GM23338 (cell line): ENCODE data around the gene LCLAT1. TPM values are rescaled to one million over a fixed set of nuclear protein-coding genes. Genes with fewer than 3 reads are reported as not detected.

Experiments used
- ATAC-seq: fragments of 200-7000 bp; cut with Tn5 transposase; 3 replicates; pipeline ENCODE4 v1.9.1; 2020
- DNase-seq: peaks from one replicate; pipeline ENCODE4 v3.0.0-alpha.2; 2015; ENCODE audit warnings: low spot score
- H2AFZ ChIP-seq: fragments of 200-600 bp; sonication (generic); 2 replicates; pipeline ENCODE4 v1.8.0; 2016; ENCODE audit warnings: antibody characterized with exemption, mild to moderate bottlenecking, moderate library complexity
- H3F3A ChIP-seq: fragments of 200-600 bp; sonication (generic); replicated peaks from 2 replicates; pipeline ENCODE4 v1.8.0; 2017; ENCODE audit warnings: antibody characterized with exemption, mixed run types, low read depth
- H3K27ac ChIP-seq: fragments of 200-600 bp; sonication (generic); 2 replicates; pipeline ENCODE4 v1.6.1; 2016; ENCODE audit warnings: low read depth
- H3K27me3 ChIP-seq: fragments of 200-600 bp; sonication (generic); 2 replicates; pipeline ENCODE4 v1.8.0; 2016; ENCODE audit warnings: mild to moderate bottlenecking, mixed run types, moderate library complexity; ENCODE audit not compliant: insufficient read depth
- H3K36me3 ChIP-seq: fragments of 200-600 bp; sonication (generic); 2 replicates; pipeline ENCODE4 v1.8.0; 2016; ENCODE audit warnings: mild to moderate bottlenecking; ENCODE audit not compliant: insufficient read depth
- H3K4me1 ChIP-seq: fragments of 200-600 bp; sonication (generic); 2 replicates; pipeline ENCODE4 v1.8.0; 2016; ENCODE audit warnings: mild to moderate bottlenecking, moderate library complexity; ENCODE audit not compliant: insufficient read depth
- H3K4me2 ChIP-seq: fragments of 200-600 bp; sonication (generic); 2 replicates; pipeline ENCODE4 v1.7.1; 2017; ENCODE audit warnings: mixed run types
- H3K4me3 ChIP-seq: fragments of 200-600 bp; sonication (generic); 2 replicates; pipeline ENCODE4 v1.6.1; 2016; ENCODE audit warnings: mixed run types
- H3K79me2 ChIP-seq: fragments of 200-600 bp; sonication (generic); replicated peaks from 2 replicates; pipeline ENCODE4 v1.8.0; 2017; ENCODE audit warnings: mild to moderate bottlenecking; ENCODE audit not compliant: insufficient read depth
- H3K9me2 ChIP-seq: fragments of 200-600 bp; sonication (generic); 2 replicates; pipeline ENCODE4 v1.8.0; 2017; ENCODE audit not compliant: insufficient read depth
- H4K20me1 ChIP-seq: fragments of 200-600 bp; sonication (generic); replicated peaks from 2 replicates; pipeline ENCODE4 v1.8.0; 2017; ENCODE audit warnings: mild to moderate bottlenecking; ENCODE audit not compliant: insufficient read depth
- H3K27ac Mint-ChIP-seq: 2 replicates; pipeline ENCODE4 v1.8.0; 2020; ENCODE audit warnings: inconsistent platforms, mild to moderate bottlenecking, moderate library complexity, mixed read lengths
- H3K27me3 Mint-ChIP-seq: 3 replicates; pipeline ENCODE4 v1.8.0; 2022; ENCODE audit warnings: low read depth, mild to moderate bottlenecking, moderate library complexity, mixed read lengths, inconsistent platforms; ENCODE audit not compliant: insufficient read depth, poor library complexity
- H3K36me3 Mint-ChIP-seq: 3 replicates; pipeline ENCODE4 v1.8.0; 2021; ENCODE audit warnings: low read depth, mild to moderate bottlenecking, inconsistent platforms, moderate library complexity, mixed read lengths
- H3K4me1 Mint-ChIP-seq: 3 replicates; pipeline ENCODE4 v1.8.0; 2020; ENCODE audit warnings: mild to moderate bottlenecking, inconsistent platforms, mixed read lengths
- H3K4me3 Mint-ChIP-seq: 3 replicates; pipeline ENCODE4 v1.8.0; 2021; ENCODE audit warnings: moderate library complexity, mild to moderate bottlenecking, inconsistent platforms, mixed read lengths
- H3K9me3 Mint-ChIP-seq: 3 replicates; pipeline ENCODE4 v1.8.0; 2020; ENCODE audit warnings: moderate library complexity, mild to moderate bottlenecking, inconsistent platforms, mixed read lengths
- CREB1 ChIP-seq: fragments of 250-450 bp; sonication (Bioruptor Pico); IDR thresholded peaks from 2 replicates; pipeline ENCODE4 v1.5.0; 2020; ENCODE audit warnings: low read depth, mild to moderate bottlenecking, moderate library complexity
- CTCF ChIP-seq, 2 experiments: fragments of 200-600 bp in 1 of 2; sonication (generic) in 1 of 2; conservative IDR thresholded peaks; 2 replicates each; pipeline versions ENCODE4 v1.5.1 to v1.6.1; 2016 to 2017; ENCODE audit warnings: antibody characterized with exemption in 2 of 2, low read depth in 2 of 2, mild to moderate bottlenecking in 2 of 2, moderate library complexity in 1 of 2
- ETS1 ChIP-seq: IDR thresholded peaks from 2 replicates; pipeline ENCODE4 v1.6.1; 2016; ENCODE audit warnings: antibody characterized with exemption
- EZH2phosphoT487 ChIP-seq: fragments of 200-600 bp; sonication (generic); IDR thresholded peaks from one replicate; pipeline ENCODE4 v1.8.1; 2018; ENCODE audit warnings: antibody characterized with exemption; ENCODE audit not compliant: unreplicated experiment
- JUNB ChIP-seq: IDR thresholded peaks from one replicate; pipeline ENCODE4 v1.6.1; 2016; ENCODE audit warnings: antibody characterized with exemption; ENCODE audit not compliant: unreplicated experiment
- NANOG ChIP-seq: IDR thresholded peaks from 2 replicates; pipeline ENCODE4 v1.6.1; 2016; ENCODE audit warnings: antibody characterized with exemption, borderline replicate concordance
- POLR2AphosphoS5 ChIP-seq: IDR thresholded peaks from 2 replicates; pipeline ENCODE4 v1.6.1; 2016; ENCODE audit warnings: antibody characterized with exemption, low read depth
- ZNF331 ChIP-seq: fragments of 250-450 bp; sonication (Bioruptor Pico); IDR thresholded peaks from 2 replicates; pipeline ENCODE4 v1.5.0; 2020; ENCODE audit warnings: low read depth, mild to moderate bottlenecking, moderate library complexity
- polyA plus RNA-seq: library from polyadenylated mRNA; unstranded; fragments of >200 nt; fragmentation: Nextera tagmentation; extraction: Ambion mirVana; gene quantifications from 2 replicates; pipeline ENCODE4 v1.2.1, GENCODE V29; 2016
- total RNA-seq: library from RNA; depleted of rRNA; stranded (reverse); fragments of >200 nt; shearing (Covaris generic); gene quantifications from 2 replicates; pipeline ENCODE4 v1.2.3, GENCODE V29; 2014
- TF ChIP-seq, protein P1 (sequence below): IDR thresholded peaks from one replicate; pipeline ENCODE4 v1.6.1; 2018; ENCODE audit warnings: antibody characterized with exemption; ENCODE audit not compliant: unreplicated experiment

LCLAT1 gene
- total and polyA plus RNA-seq, 2 experiments from 2014 or later, result 11.5 to 30.1 TPM

GRCh38 chr2:30686669-30687068 is 239.6 kb downstream of the LCLAT1 start (continued):
- TF ChIP-seq, protein P1, sequence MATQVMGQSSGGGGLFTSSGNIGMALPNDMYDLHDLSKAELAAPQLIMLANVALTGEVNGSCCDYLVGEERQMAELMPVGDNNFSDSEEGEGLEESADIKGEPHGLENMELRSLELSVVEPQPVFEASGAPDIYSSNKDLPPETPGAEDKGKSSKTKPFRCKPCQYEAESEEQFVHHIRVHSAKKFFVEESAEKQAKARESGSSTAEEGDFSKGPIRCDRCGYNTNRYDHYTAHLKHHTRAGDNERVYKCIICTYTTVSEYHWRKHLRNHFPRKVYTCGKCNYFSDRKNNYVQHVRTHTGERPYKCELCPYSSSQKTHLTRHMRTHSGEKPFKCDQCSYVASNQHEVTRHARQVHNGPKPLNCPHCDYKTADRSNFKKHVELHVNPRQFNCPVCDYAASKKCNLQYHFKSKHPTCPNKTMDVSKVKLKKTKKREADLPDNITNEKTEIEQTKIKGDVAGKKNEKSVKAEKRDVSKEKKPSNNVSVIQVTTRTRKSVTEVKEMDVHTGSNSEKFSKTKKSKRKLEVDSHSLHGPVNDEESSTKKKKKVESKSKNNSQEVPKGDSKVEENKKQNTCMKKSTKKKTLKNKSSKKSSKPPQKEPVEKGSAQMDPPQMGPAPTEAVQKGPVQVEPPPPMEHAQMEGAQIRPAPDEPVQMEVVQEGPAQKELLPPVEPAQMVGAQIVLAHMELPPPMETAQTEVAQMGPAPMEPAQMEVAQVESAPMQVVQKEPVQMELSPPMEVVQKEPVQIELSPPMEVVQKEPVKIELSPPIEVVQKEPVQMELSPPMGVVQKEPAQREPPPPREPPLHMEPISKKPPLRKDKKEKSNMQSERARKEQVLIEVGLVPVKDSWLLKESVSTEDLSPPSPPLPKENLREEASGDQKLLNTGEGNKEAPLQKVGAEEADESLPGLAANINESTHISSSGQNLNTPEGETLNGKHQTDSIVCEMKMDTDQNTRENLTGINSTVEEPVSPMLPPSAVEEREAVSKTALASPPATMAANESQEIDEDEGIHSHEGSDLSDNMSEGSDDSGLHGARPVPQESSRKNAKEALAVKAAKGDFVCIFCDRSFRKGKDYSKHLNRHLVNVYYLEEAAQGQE, result no peak

GRCh38 chr2:30688956-30689401 is 241.9 kb downstream of the LCLAT1 start:
- H3K4me3 Mint-ChIP-seq, result no peak overlapping the region
- no peak overlapping the region for H3K4me2 ChIP-seq
- DNase-seq, result no peak
- no peaks in the 10 kb centered on the region for H3F3A ChIP-seq
- H3K27me3 Mint-ChIP-seq, result no peaks in the 10 kb centered on the region
- no peaks in the 10 kb centered on the region for H3K27me3 ChIP-seq
- H3K4me3 ChIP-seq, result no peak overlapping the region
- no peaks in the 10 kb centered on the region for H4K20me1 ChIP-seq
- no peaks in the 10 kb centered on the region for H3K36me3 ChIP-seq
- no peak overlapping the region for H2AFZ ChIP-seq
- H3K79me2 ChIP-seq, result no peaks in the 10 kb centered on the region
- H3K27ac ChIP-seq, result no peak overlapping the region
- ATAC-seq, result no peak
- no peak overlapping the region for H3K27ac Mint-ChIP-seq
- no peaks in the 10 kb centered on the region; the same call in 2 of the 3 replicates for H3K36me3 Mint-ChIP-seq
- H3K9me3 Mint-ChIP-seq, result no peaks in the 10 kb centered on the region
- peaks cover 3% of the 10 kb centered on the region; the same call in 2 of the 3 replicates for H3K4me1 Mint-ChIP-seq
- H3K4me1 ChIP-seq, result peaks cover 2% of the 10 kb centered on the region; the same call in 1 of the 2 replicates
- H3K9me2 ChIP-seq, result no peaks in the 10 kb centered on the region
- TF ChIP-seq EZH2phosphoT487 (no peak), POLR2AphosphoS5 (no peak), ZNF331 (no peak), ETS1 (no peak), JUNB (no peak), CTCF (conservative IDR thresholded peaks at IDR 0.05; ENCODE audit: low read depth in 2 of 2) (no peak), CREB1 (CRISPR knock-in tag) (no peak), NANOG (no peak)
- TF ChIP-seq, protein P1, result no peak
